Small intestine (tissue), 7 donors: ENCODE results near the gene GLB1L. TPM values are rescaled to one million over a fixed set of nuclear protein-coding genes. Genes with fewer than 3 reads are reported as not detected.

ENCODE experiments used
- DNase-seq, 2 donors: peaks; one replicate each; pipeline versions ENCODE4 v3.0.0 to v3.0.0-alpha.2; 2013
- FAIRE-seq: peaks from 2 replicates; lab custom pipeline; 2012; peaks lifted over from hg19 to GRCh38; lab: Jason Lieb, UNC
- H3K27ac ChIP-seq, 3 donors: one replicate each; pipeline ENCODE4 v1.5.1; 2013; ENCODE audit warnings: low read length in 2 of 3, mild to moderate bottlenecking in 2 of 3, control low read depth in 1 of 3, inconsistent platforms in 1 of 3, low read depth in 1 of 3, moderate library complexity in 1 of 3
- H3K27me3 ChIP-seq, 3 donors: one replicate each; pipeline ENCODE4 v1.6.1; 2013; ENCODE audit warnings: low read length in 3 of 3, inconsistent platforms in 1 of 3; ENCODE audit not compliant: control insufficient read depth in 3 of 3, insufficient read depth in 3 of 3
- H3K36me3 ChIP-seq, 3 donors: one replicate each; pipeline ENCODE4 v1.6.1; 2013; ENCODE audit warnings: low read length in 3 of 3, inconsistent platforms in 1 of 3, low read depth in 1 of 3, mild to moderate bottlenecking in 1 of 3, moderate library complexity in 1 of 3; ENCODE audit not compliant: control insufficient read depth in 3 of 3, insufficient read depth in 2 of 3
- H3K4me1 ChIP-seq, 3 donors: one replicate each; pipeline ENCODE4 v1.6.1; 2013; ENCODE audit warnings: low read length in 2 of 3, inconsistent platforms in 1 of 3, low read depth in 1 of 3, mild to moderate bottlenecking in 1 of 3, moderate library complexity in 1 of 3; ENCODE audit not compliant: control insufficient read depth in 3 of 3, insufficient read depth in 2 of 3
- H3K4me3 ChIP-seq, 3 donors: one replicate each; pipeline ENCODE4 v1.5.1; 2013; ENCODE audit warnings: low read length in 3 of 3, control low read depth in 1 of 3, inconsistent platforms in 1 of 3, low read depth in 1 of 3, mild to moderate bottlenecking in 1 of 3, moderate library complexity in 1 of 3
- H3K9me3 ChIP-seq, 2 donors: one replicate each; pipeline ENCODE4 v1.6.1; 2013; ENCODE audit warnings: low read depth in 1 of 2, low read length in 1 of 2; ENCODE audit not compliant: control insufficient read depth in 2 of 2, insufficient read depth in 1 of 2
- WGBS, 3 donors: extraction: QIAGEN DNeasy Blood & Tissue Kit; methylation state at CpG; one replicate each; pipeline ENCODE4 v1.1.7; 2013; 5-methylcytosine and 5-hydroxymethylcytosine counted together
- polyA plus RNA-seq, 4 donors: library from polyadenylated mRNA; stranded (reverse) in 3 of 4; unstranded in 1 of 4; fragments of 200-250 nt in 3 of 4; fragments of 120-200 nt in 1 of 4; gene quantifications; one replicate each; pipeline versions ENCODE4 v1.2.1 to v1.2.3, GENCODE V29; 2013
- donor health status: healthy with polysubstance abuse.
- donor health status: control.
- donor health status: control.
- donor health status: Bipolar disorder and iron deficiency.
- donor health status: healthy.

The GLB1L gene
- polyA plus RNA-seq, 4 donors, result 3.1 to 36.1 (median 4.3) TPM

DNA sequence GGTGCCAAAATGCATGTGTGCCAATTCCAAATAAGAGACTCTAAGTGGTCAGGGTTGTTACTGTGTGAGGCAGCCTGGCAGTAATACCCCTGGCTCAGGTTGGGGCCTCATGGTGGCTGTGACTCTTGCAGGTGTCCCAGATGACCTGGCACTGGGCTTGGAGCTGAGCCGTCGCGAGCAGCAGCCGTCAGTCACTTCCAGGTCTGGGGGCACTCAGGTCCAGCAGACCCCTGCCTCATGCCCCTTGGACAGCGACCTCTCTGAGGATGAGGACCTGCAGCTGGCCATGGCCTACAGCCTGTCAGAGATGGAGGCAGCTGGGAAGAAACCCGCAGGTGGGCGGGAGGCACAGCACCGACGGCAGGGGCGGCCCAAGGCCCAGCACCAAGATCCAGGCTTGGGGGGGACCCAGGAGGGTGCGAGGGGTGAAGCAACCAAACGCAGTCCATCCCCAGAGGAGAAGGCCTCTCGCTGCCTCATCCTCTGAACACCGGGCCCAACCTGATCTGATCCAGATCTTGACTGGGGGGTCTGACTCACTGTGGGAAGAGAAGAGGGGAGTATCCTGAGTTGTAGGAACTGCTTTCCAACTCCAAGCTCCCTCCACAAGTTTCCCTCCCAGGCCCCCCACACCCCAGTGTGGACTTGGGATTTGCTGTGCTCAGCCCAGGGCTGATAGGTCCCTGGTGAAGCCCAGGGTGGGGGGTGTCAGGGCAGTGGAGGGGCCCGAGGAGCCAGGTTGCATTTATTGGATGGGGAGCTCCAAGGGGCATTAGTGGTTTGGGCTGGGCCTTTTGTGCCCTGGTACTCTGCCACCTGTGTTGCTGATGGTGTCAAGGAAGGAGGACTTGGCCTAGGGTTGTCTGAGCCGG lies 39.5 kb upstream of the GLB1L start:
- WGBS, 3 donors, result 92 to 97% (median 93%) methylated on average over 15 to 16 of the region's 16 CpGs
- peaks cover 0 to 13% (median 0%) of the 10 kb centered on the region in 3 donors for H3K4me1 ChIP-seq

DNA sequence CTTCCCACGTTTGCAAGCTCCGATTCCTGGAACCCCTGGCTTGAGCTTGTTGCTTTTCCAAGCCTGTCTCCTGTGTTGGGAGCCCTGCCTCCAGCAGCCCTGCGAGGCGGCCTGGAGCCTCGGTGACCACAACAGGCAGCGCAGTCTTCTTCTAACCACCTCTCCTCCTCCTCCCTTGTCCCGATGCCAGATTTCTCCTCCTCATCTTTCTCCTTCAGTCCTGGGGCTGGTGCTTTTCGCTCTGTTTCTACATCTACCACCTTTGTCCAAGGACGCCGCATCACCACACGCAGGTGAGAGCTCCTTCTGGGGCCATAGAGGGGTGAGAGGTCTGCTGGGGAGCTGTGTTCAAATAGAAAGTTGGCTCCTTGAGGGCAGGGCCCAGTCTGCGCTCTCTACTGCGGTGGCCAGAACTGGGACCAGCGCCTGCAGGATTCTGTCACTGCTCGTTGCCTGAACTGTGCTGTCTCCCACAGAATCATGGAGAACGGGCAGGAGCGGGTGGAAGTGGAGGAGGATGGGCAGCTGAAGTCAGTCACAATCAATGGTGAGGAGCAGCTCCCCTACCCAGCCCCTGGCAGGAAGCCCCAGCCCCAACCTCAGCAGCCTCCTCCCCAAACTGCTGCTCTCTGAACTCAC lies 37.8 kb upstream of the GLB1L start:
- WGBS, 3 donors, result 88 to 93% (median 92%) methylated on average over 17 of the region's 17 CpGs
- no peaks in the 10 kb centered on the region for H3K9me3 ChIP-seq
- H3K27me3 ChIP-seq, result no peaks in the 10 kb centered on the region
- no peak for FAIRE-seq
- no peak for DNase-seq
- H3K36me3 ChIP-seq, result peaks cover 7 to 63% (median 9%) of the 10 kb centered on the region in 3 donors
- peaks cover 0 to 26% (median 3%) of the 10 kb centered on the region in 3 donors for H3K4me1 ChIP-seq
- H3K27ac ChIP-seq, result no peak overlapping the region
- H3K4me3 ChIP-seq, result no peak overlapping the region

More for the DNA sequence above, 39.5 kb upstream of the GLB1L start:
- DNase-seq (no peak), FAIRE-seq (no peak)
- Histone ChIP-seq H3K36me3 (peaks cover 7 to 63% (median 9%) of the 10 kb centered on the region in 3 donors), H3K27ac (no peak overlapping the region), H3K4me3 (no peak overlapping the region), H3K27me3 (no peaks in the 10 kb centered on the region), H3K9me3 (no peaks in the 10 kb centered on the region)

DNA sequence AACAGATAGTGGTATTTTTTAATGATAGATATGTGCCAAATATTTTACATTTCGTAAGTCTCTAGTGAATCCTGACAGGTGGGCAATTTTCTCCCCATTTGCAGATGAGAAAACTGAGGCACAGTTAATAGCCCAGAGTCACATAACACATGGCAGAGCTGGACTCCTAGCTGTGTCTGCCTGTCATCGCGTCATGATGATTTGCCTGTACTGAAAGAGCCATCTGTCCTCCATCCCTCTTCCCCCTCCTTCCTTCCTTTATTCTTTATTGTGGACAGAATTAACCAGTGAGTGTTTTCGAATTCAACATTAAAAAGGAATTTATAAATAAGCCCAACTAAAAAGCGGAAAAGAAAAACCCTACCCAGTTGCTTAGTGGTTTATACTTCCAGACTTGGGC lies 37.1 kb upstream of the GLB1L start:
- FAIRE-seq, result no peak
- peaks cover 7 to 63% (median 9%) of the 10 kb centered on the region in 3 donors for H3K36me3 ChIP-seq
- 90 to 91% (median 90%) methylated on average over 5 of the region's 5 CpGs for WGBS, 3 donors
- DNase-seq, result no peak
- no peak overlapping the region for H3K4me3 ChIP-seq
- no peaks in the 10 kb centered on the region for H3K9me3 ChIP-seq
- no peaks in the 10 kb centered on the region for H3K27me3 ChIP-seq
- no peak overlapping the region for H3K27ac ChIP-seq
- H3K4me1 ChIP-seq, result peaks cover 0 to 33% (median 6%) of the 10 kb centered on the region in 3 donors

DNA sequence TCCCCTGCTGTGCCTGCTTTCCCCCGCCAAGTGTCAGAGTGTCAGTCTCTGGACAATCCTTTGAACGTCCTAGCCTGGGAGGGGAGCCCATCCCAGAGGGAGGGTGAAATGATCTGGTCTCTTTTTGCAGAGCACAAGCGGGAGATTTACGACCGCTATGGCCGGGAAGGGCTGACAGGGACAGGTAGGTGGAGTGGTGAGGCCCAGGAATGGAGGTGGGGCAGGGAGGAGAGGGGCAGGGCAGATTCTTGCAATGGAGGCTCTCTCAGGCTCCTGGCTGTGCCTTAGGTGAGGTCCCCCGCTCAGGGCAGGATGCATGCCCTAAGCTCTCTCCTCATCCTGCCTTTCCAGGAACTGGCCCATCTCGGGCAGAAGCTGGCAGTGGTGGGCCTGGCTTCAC lies 36.3 kb upstream of the GLB1L start:
- no peak for DNase-seq
- H3K27me3 ChIP-seq, result no peaks in the 10 kb centered on the region
- no peak overlapping the region for H3K4me3 ChIP-seq
- no peaks in the 10 kb centered on the region for H3K9me3 ChIP-seq
- H3K27ac ChIP-seq, result no peak overlapping the region
- peaks cover 6 to 59% (median 9%) of the 10 kb centered on the region in 3 donors for H3K36me3 ChIP-seq
- 77 to 79% (median 78%) methylated on average over 8 of the region's 8 CpGs for WGBS, 3 donors
- H3K4me1 ChIP-seq, result peaks cover 0 to 33% (median 6%) of the 10 kb centered on the region in 3 donors
- no peak for FAIRE-seq

DNA sequence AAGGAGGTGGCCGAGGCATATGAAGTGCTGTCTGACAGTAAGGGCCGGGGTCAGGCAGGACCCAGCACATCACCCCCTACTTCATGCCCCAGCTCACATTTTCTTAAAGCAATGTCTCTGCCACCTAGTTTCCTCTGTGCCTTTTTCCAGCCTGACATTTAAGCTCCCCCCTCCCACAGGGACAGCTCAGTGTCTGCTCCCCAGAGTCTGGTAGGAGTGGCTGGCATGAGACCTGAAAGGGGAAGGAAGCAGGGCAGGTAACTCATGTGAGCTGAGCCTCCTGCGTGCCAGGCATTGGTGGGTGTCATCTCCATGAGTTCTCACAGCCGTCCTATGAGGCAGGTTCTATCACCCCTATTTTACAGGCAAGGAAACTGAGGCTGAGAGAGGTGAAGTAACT lies 35.4 kb upstream of the GLB1L start:
- H3K27ac ChIP-seq, result peak overlapping the region in 2 of 3 donors; percentile 0 to 89
- no peak overlapping the region for H3K4me3 ChIP-seq
- H3K9me3 ChIP-seq, result no peaks in the 10 kb centered on the region
- no peaks in the 10 kb centered on the region for H3K27me3 ChIP-seq
- H3K36me3 ChIP-seq, result peaks cover 4 to 53% (median 9%) of the 10 kb centered on the region in 3 donors
- no peak for FAIRE-seq
- DNase-seq, result no peak
- H3K4me1 ChIP-seq, result peaks cover 0 to 33% (median 6%) of the 10 kb centered on the region in 3 donors
- WGBS, 3 donors, result 88 to 92% (median 90%) methylated on average over 4 of the region's 4 CpGs

DNA sequence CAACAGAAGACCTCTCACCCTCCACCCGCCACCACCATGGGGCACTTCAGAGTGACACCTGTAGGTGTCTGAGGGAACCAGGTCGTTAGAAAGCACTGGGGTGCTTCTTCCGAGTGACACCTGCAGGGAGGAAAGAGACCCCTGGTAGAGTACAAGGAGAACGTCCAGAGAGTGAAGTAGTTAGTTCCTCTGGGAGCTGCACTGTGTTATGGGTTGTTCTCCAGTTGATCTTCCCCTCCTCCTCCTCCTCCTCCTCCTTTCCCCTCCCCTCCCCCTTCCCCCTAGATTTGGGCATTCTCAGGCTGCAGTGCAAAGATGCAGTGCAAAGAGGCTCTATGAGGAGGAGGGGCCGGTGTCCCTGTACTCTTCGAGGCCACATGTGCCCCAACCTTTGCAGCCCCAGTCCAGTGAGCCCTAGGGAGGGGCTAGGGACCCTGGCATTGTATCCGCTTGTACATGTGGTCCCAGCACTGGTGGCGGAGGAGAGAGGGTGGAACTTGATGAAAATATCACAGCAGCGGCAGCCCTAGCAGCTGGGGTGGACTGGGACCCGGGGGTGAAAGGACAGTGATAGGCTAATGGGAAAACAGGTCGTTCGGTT lies 34.8 kb upstream of the GLB1L start:
- H3K4me1 ChIP-seq, result peaks cover 0 to 33% (median 6%) of the 10 kb centered on the region in 3 donors
- FAIRE-seq (no peak), DNase-seq (no peak)
- H3K27me3 ChIP-seq, result no peaks in the 10 kb centered on the region
- no peaks in the 10 kb centered on the region for H3K9me3 ChIP-seq
- peaks cover 4 to 46% (median 7%) of the 10 kb centered on the region in 3 donors for H3K36me3 ChIP-seq
- peak overlapping the region; percentile 50 to 74 (median 60) for H3K4me3 ChIP-seq
- 37 to 45% (median 45%) methylated on average over 12 of the region's 12 CpGs for WGBS, 3 donors
- H3K27ac ChIP-seq, result peak overlapping the region; percentile 82 to 97 (median 89)

DNA sequence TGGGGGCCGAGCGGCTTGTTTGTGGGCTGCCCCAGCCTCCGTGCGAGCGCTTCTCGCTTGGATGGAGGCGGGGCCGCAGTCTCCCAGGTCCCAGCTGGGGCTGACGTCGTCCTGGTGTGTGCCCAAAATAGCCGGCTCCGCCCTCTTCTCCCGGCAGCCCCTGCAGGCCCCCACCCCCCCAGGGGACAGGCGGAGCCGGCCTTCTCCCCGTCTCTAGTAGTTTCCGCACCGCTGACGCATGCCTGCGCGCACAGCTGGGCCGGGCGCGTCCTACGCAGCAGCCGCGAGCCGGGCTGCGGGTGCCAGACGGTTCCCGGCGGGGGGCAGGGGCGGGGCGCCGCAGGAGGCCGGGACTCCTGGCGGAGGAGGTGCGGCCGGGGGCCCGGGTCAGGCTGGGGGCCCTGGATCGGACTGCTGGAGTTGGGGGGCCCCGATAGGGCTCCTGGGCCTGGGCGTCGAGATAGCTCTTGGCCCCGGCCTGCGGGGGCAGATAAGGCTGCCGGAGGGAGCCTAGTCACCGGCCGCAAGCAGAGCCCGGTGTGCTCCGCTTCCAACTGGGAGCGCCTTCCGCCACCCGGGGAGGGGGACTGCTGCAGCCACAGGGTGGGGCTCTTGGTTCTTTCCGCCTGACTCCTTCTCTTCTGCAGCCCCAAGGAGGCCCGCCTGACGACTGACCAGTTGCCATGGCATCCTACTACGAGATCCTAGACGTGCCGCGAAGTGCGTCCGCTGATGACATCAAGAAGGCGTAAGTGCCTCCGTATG lies 34.1 kb upstream of the GLB1L start, which contains the start of gene DNAJB2:
Gene DNAJB2 (plus strand): TSS at position 216 of the 765 bp plus-strand sequence. CDS start 468 bp downstream, at position 684.
- Histone ChIP-seq H3K36me3 (peaks cover 4 to 40% (median 7%) of the 10 kb centered on the region in 3 donors), H3K27ac (peak within 1 kb of the TSS; percentile 88 to 97 (median 89)), H3K27me3 (no peaks in the 10 kb centered on the region), H3K4me1 (peaks cover 0 to 33% (median 6%) of the 10 kb centered on the region in 3 donors), H3K4me3 (peak within 1 kb of the TSS; percentile 50 to 74 (median 60)), H3K9me3 (no peaks in the 10 kb centered on the region)
- DNase-seq (peak; percentile 98), FAIRE-seq (no peak)
- WGBS, 3 donors, result 0 to 1% (median 0%) methylated on average over 43 to 65 of the region's 65 CpGs
